Astrocyte (in vitro differentiated cells and primary cell): ENCODE results near the gene FRMPD2.

ENCODE experiments used
- EZH2 ChIP-seq: IDR thresholded peaks from 2 replicates; pipeline ENCODE4 v1.6.1; 2012; ENCODE audit warnings: mild to moderate bottlenecking, low read length, inconsistent platforms; ENCODE audit not compliant: insufficient read depth
- TF ChIP-seq, protein P1 (sequence below): IDR thresholded peaks from 2 replicates; pipeline ENCODE4 v1.5.1; 2011; ENCODE audit warnings: low read depth, mild to moderate bottlenecking, inconsistent platforms, low read length, moderate library complexity; ENCODE audit not compliant: insufficient read depth

DNA sequence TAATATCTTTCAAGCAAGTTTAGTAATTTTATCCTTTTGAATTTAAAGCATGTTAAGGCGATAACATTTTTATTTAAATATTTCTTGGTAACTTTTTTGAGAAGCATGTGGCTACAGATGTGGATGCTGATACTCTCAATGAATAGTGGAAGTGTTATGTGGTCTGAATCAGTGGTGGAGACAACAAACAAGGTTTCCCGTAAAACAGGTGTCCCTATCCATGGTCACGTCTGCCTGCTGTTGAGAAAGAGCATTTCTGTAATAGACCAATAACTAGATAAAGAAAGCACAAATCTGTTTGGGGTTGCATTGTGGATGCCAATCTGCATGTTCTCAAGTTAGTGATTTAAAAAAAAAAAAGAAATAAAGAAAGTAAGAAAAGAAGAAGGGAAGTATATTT, 18.1 kb upstream of the FRMPD2 start:
- TF ChIP-seq EZH2: no peak
- TF ChIP-seq, protein P1, sequence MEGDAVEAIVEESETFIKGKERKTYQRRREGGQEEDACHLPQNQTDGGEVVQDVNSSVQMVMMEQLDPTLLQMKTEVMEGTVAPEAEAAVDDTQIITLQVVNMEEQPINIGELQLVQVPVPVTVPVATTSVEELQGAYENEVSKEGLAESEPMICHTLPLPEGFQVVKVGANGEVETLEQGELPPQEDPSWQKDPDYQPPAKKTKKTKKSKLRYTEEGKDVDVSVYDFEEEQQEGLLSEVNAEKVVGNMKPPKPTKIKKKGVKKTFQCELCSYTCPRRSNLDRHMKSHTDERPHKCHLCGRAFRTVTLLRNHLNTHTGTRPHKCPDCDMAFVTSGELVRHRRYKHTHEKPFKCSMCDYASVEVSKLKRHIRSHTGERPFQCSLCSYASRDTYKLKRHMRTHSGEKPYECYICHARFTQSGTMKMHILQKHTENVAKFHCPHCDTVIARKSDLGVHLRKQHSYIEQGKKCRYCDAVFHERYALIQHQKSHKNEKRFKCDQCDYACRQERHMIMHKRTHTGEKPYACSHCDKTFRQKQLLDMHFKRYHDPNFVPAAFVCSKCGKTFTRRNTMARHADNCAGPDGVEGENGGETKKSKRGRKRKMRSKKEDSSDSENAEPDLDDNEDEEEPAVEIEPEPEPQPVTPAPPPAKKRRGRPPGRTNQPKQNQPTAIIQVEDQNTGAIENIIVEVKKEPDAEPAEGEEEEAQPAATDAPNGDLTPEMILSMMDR: no peak
